PC-9 (cell line): ENCODE measurements around the gene PCDHGB2. TPM values are rescaled to one million over a fixed set of nuclear protein-coding genes. Genes with fewer than 3 reads are reported as not detected.
A peak's percentile ranks its signal among the peaks of the same experiment; 100 is the strongest.

Experiments used
- BruUV-seq: library from RNA; stranded (reverse); fragments of 400-500 nt; replicated peaks from 2 replicates; lab custom pipeline; 2021; lab: Mats Ljungman, UMichigan
- CTCF ChIA-PET: fragments of 300-600 bp; sonication (Branson Sonifier 250); formaldehyde crosslinking; loops from one replicate; lab custom pipeline; 2022; ENCODE audit warnings: antibody characterized with exemption; lab: Charles Lee
- POLR2A ChIA-PET: fragments of 300-600 bp; sonication (Branson Sonifier 250); formaldehyde crosslinking; loops from one replicate; lab custom pipeline; 2022; ENCODE audit warnings: antibody characterized with exemption; ENCODE audit not compliant: unreplicated experiment; lab: Charles Lee
- DNase-seq, 2 experiments: peaks; one replicate each; pipeline versions ENCODE4 v3.0.0 to v3.0.0-alpha.2; 2015 to 2022; ENCODE audit warnings: mixed read lengths in 1 of 2
- H2AFZ ChIP-seq: fragments of 200-600 bp; sonication (generic); 2 replicates; pipeline ENCODE4 v1.8.1; 2017; ENCODE audit warnings: antibody characterized with exemption
- H3F3A ChIP-seq: fragments of 200-600 bp; sonication (generic); 2 replicates; pipeline ENCODE4 v1.8.1; 2017; ENCODE audit warnings: antibody characterized with exemption, mild to moderate bottlenecking, low read depth; ENCODE audit not compliant: insufficient read depth
- H3K27ac ChIP-seq: fragments of 200-600 bp; sonication (generic); 2 replicates; pipeline ENCODE4 v1.6.1; 2016; ENCODE audit warnings: mixed run types
- H3K27me3 ChIP-seq: fragments of 200-600 bp; sonication (generic); 2 replicates; pipeline ENCODE4 v1.6.1; 2016; ENCODE audit warnings: low read depth, mixed run types; ENCODE audit not compliant: insufficient read depth
- H3K36me3 ChIP-seq: fragments of 200-600 bp; sonication (generic); 2 replicates; pipeline ENCODE4 v1.6.1; 2016; ENCODE audit warnings: low read depth, mixed run types
- H3K4me1 ChIP-seq: fragments of 200-600 bp; sonication (generic); replicated peaks from 2 replicates; pipeline ENCODE4 v1.6.1; 2016; ENCODE audit warnings: mixed run types; ENCODE audit not compliant: insufficient read depth
- H3K4me2 ChIP-seq: fragments of 200-600 bp; sonication (generic); 2 replicates; pipeline ENCODE4 v1.6.1; 2017; ENCODE audit warnings: mixed run types
- H3K4me3 ChIP-seq: fragments of 200-600 bp; sonication (generic); 2 replicates; pipeline ENCODE4 v1.6.1; 2016; ENCODE audit warnings: mixed run types
- H3K79me2 ChIP-seq: fragments of 200-600 bp; sonication (generic); 2 replicates; pipeline ENCODE4 v1.6.1; 2017; ENCODE audit warnings: low read depth, mixed run types
- H3K9me2 ChIP-seq: fragments of 200-600 bp; sonication (generic); 2 replicates; pipeline ENCODE4 v1.8.1; 2017; ENCODE audit warnings: mild to moderate bottlenecking; ENCODE audit not compliant: insufficient read depth
- H3K9me3 ChIP-seq: fragments of 200-600 bp; sonication (generic); 2 replicates; pipeline ENCODE4 v1.8.1; 2016; ENCODE audit warnings: low read depth; ENCODE audit not compliant: insufficient read depth
- H4K20me1 ChIP-seq: fragments of 200-600 bp; sonication (generic); 2 replicates; pipeline ENCODE4 v1.8.1; 2017; ENCODE audit not compliant: insufficient read depth
- EZH2 ChIP-seq: fragments of 200-600 bp; sonication (generic); IDR thresholded peaks from 2 replicates; pipeline ENCODE4 v1.8.0; 2017; ENCODE audit warnings: antibody characterized with exemption, low read depth
- intact Hi-C: fragments of 100-400 bp; cut with micrococcal nuclease; formaldehyde crosslinking; loops from one replicate; pipeline ENCODE4 v1.10.0; 2022; ENCODE audit not compliant: unreplicated experiment
- total RNA-seq: library from RNA; stranded (reverse); gene quantifications from 2 replicates; pipeline ENCODE4 v1.2.3, GENCODE V29; 2021
- TF ChIP-seq, protein P1 (sequence below): fragments of 200-600 bp; sonication (generic); conservative IDR thresholded peaks from 2 replicates; pipeline ENCODE4 v1.6.1; 2017; ENCODE audit warnings: mixed run types, antibody characterized with exemption, mild to moderate bottlenecking, moderate library complexity

PCDHGB2 gene
- total RNA-seq, 1 experiment from 2014 or later, result 0.28 TPM

DNA sequence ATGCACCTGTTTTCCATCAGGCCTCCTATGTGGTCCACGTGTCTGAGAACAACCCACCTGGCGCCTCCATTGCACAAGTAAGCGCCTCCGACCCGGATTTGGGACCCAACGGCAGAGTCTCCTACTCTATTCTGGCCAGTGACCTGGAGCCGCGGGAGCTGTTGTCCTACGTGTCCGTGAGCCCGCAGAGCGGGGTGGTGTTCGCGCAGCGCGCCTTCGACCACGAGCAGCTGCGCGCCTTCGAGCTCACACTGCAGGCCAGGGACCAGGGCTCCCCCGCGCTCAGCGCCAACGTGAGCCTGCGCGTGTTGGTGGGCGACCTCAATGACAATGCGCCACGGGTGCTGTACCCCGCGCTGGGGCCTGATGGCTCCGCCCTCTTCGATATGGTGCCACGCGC is 8.2 kb upstream of the PCDHGB2 start:
- intact Hi-C loops, result loop anchor here (5.0 kb wide), 1 partner anchor 211 kb away; no protein-coding TSS in a partner anchor
- DNase-seq, result no peak
- CTCF ChIA-PET, result no interaction called here

DNA sequence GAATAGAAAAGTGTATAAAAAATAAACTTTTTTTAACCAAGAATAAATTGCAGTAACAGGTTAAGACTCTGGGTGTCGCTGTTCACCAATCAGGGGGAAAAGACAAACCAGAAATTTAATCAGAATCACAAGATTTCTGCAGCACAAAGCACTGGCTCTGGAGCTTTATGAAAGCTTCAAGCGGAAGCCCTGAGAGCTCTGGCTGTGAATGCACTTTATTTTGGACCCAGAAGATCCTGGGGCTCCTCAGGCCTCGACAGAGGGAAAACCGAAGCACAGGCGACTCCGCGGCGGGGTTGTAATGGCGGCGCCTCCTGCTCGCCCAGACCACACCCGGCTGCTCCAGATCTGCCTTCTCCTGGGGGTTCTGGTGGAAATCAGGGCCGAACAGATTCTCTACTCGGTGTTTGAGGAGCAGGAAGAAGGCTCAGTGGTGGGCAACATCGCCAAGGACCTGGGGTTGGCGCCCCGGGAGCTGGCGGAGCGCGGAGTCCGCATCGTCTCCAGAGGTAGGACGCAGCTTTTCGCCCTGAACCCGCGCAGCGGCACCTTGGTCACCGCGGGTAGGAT is 4.8 kb upstream of the PCDHGB2 start, which contains the start of gene PCDHGA4:
Gene PCDHGA4, plus strand, starts transcription at position 122 of the 570 bp plus-strand sequence. Its CDS starts 87 bp downstream, at position 209.
- no TSS peak for BruUV-seq
- no peak for DNase-seq
- POLR2A ChIA-PET, result no interaction called here
- Histone ChIP-seq H3K27ac (no peak within 1 kb of the TSS), H3K9me2 (no peaks in the 10 kb centered on the region), H3K27me3 (no peaks in the 10 kb centered on the region), H3K4me2 (no peak within 1 kb of the TSS), H3K4me1 (no peaks in the 10 kb centered on the region), H3K4me3 (no peak within 1 kb of the TSS), H3F3A (no peaks in the 10 kb centered on the region), H3K9me3 (no peaks in the 10 kb centered on the region), H3K79me2 (no peaks in the 10 kb centered on the region), H4K20me1 (no peaks in the 10 kb centered on the region), H2AFZ (no peak within 1 kb of the TSS), H3K36me3 (no peaks in the 10 kb centered on the region)
- TF ChIP-seq EZH2, result no peak
- TF ChIP-seq, protein P1, sequence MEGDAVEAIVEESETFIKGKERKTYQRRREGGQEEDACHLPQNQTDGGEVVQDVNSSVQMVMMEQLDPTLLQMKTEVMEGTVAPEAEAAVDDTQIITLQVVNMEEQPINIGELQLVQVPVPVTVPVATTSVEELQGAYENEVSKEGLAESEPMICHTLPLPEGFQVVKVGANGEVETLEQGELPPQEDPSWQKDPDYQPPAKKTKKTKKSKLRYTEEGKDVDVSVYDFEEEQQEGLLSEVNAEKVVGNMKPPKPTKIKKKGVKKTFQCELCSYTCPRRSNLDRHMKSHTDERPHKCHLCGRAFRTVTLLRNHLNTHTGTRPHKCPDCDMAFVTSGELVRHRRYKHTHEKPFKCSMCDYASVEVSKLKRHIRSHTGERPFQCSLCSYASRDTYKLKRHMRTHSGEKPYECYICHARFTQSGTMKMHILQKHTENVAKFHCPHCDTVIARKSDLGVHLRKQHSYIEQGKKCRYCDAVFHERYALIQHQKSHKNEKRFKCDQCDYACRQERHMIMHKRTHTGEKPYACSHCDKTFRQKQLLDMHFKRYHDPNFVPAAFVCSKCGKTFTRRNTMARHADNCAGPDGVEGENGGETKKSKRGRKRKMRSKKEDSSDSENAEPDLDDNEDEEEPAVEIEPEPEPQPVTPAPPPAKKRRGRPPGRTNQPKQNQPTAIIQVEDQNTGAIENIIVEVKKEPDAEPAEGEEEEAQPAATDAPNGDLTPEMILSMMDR, result peak; percentile 60
- intact Hi-C loops, result loop anchor here (5.0 kb wide), 1 partner anchor 207 kb away; no protein-coding TSS in a partner anchor
- CTCF ChIA-PET, result no interaction called here

More for the DNA sequence above, 8.2 kb upstream of the PCDHGB2 start:
- Histone ChIP-seq H3K27ac (no peak overlapping the region), H3F3A (no peaks in the 10 kb centered on the region), H3K4me1 (no peaks in the 10 kb centered on the region), H3K4me2 (no peak overlapping the region), H2AFZ (no peak overlapping the region), H3K36me3 (no peaks in the 10 kb centered on the region), H3K9me2 (no peaks in the 10 kb centered on the region), H3K79me2 (no peaks in the 10 kb centered on the region), H3K9me3 (no peaks in the 10 kb centered on the region), H3K27me3 (no peaks in the 10 kb centered on the region), H4K20me1 (no peaks in the 10 kb centered on the region), H3K4me3 (no peak overlapping the region)
- BruUV-seq, result no TSS peak
- TF ChIP-seq, protein P1, result no peak
- no peak for TF ChIP-seq EZH2
- POLR2A ChIA-PET, result no interaction called here

DNA sequence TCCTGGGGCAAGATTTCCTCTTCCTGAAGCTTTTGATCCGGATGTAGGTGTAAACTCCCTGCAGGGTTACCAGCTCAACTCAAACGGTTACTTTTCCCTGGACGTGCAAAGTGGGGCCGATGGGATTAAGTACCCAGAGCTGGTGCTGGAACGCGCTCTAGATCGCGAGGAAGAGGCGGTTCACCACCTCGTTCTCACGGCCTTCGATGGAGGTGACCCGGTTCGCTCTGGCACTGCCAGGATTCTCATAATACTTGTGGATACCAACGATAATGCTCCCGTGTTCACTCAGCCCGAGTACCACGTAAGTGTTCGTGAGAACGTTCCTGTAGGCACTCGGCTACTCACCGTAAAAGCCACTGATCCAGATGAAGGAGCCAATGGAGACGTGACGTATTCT is 4.2 kb upstream of the PCDHGB2 start:
- intact Hi-C loops, result no loop called here
- Histone ChIP-seq H3K27ac (no peak overlapping the region), H3K4me2 (no peak overlapping the region), H3K9me3 (0 out of 2 replicates have a peak, but pooled peaks cover 4% of the 10 kb centered on the region), H3K27me3 (no peaks in the 10 kb centered on the region), H2AFZ (no peak overlapping the region), H3K79me2 (no peaks in the 10 kb centered on the region), H3K36me3 (no peaks in the 10 kb centered on the region), H3K4me1 (no peaks in the 10 kb centered on the region), H3F3A (no peaks in the 10 kb centered on the region), H3K4me3 (no peak overlapping the region), H3K9me2 (no peaks in the 10 kb centered on the region), H4K20me1 (no peaks in the 10 kb centered on the region)
- ChIA-PET CTCF (interaction anchor here (0.7 kb wide), 1 partner anchor 202 kb away, joined by 3 read pairs; no protein-coding TSS in a partner anchor), POLR2A (no interaction called here)
- DNase-seq, result no peak
- no peak for TF ChIP-seq EZH2
- TF ChIP-seq, protein P1, result no peak
- BruUV-seq, result no TSS peak
